Loucy (cell line): ENCODE results near the gene ZNF629.

Experiments used
- EZH2phosphoT487 ChIP-seq: fragments of 200-600 bp; IDR thresholded peaks from 2 replicates; pipeline ENCODE4 v1.6.1; 2018; ENCODE audit warnings: antibody characterized with exemption, mild to moderate bottlenecking, moderate library complexity, borderline replicate concordance
- TF ChIP-seq, protein P1 (sequence below): fragments of 200-600 bp; sonication (generic); conservative IDR thresholded peaks from 2 replicates; pipeline ENCODE4 v1.5.1; 2014; ENCODE audit warnings: mild to moderate bottlenecking, antibody characterized with exemption, low read length

- TF ChIP-seq, protein P1, sequence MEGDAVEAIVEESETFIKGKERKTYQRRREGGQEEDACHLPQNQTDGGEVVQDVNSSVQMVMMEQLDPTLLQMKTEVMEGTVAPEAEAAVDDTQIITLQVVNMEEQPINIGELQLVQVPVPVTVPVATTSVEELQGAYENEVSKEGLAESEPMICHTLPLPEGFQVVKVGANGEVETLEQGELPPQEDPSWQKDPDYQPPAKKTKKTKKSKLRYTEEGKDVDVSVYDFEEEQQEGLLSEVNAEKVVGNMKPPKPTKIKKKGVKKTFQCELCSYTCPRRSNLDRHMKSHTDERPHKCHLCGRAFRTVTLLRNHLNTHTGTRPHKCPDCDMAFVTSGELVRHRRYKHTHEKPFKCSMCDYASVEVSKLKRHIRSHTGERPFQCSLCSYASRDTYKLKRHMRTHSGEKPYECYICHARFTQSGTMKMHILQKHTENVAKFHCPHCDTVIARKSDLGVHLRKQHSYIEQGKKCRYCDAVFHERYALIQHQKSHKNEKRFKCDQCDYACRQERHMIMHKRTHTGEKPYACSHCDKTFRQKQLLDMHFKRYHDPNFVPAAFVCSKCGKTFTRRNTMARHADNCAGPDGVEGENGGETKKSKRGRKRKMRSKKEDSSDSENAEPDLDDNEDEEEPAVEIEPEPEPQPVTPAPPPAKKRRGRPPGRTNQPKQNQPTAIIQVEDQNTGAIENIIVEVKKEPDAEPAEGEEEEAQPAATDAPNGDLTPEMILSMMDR, result no peak
- no peak for TF ChIP-seq EZH2phosphoT487
Measured at GRCh38 chr16:30813821-30814189, 26.8 kb upstream of the ZNF629 start.
